ENCODE data around the gene STRADA. TPM values are rescaled to one million over a fixed set of nuclear protein-coding genes. Genes with fewer than 3 reads are reported as not detected.

Gene STRADA
- total RNA-seq, 6 experiments from 2014 or later: 18.2 to 24.1 (median 21.6) TPM

- no peak for TF ChIP-seq CTCF (IDR thresholded peaks at IDR 0.05)
- Mint-ChIP-seq H3K9me3 (no peaks in the 10 kb centered on the region), H3K27me3 (ENCODE audit: insufficient read depth) (peaks cover 5% of the 10 kb centered on the region), H3K4me3 (0 out of 2 replicates have a peak overlapping the region, but pooled peaks have one; percentile 26), H3K27ac (no peak overlapping the region), H3K4me1 (ENCODE audit: low read depth) (no peaks in the 10 kb centered on the region), H3K36me3 (ENCODE audit: low read depth) (peaks cover 5% of the 10 kb centered on the region; the same call in 1 of the 2 replicates)
- no peak for DNase-seq
Observed at GRCh38 chr17:63698381-63698885, 43.2 kb downstream of the STRADA start.

- H3K4me1 Mint-ChIP-seq (ENCODE audit: low read depth): no peaks in the 10 kb centered on the region
- no peaks in the 10 kb centered on the region for H3K9me3 Mint-ChIP-seq
- no peak for DNase-seq
- peaks cover 5% of the 10 kb centered on the region for H3K27me3 Mint-ChIP-seq (ENCODE audit: insufficient read depth)
- H3K27ac Mint-ChIP-seq: no peak overlapping the region
- peaks cover 3% of the 10 kb centered on the region; the same call in 1 of the 2 replicates for H3K36me3 Mint-ChIP-seq (ENCODE audit: low read depth)
- no peak overlapping the region for H3K4me3 Mint-ChIP-seq
- peak; percentile 74 for TF ChIP-seq CTCF (IDR thresholded peaks at IDR 0.05)
Observed at GRCh38 chr17:63697341-63698286, 44.0 kb downstream of the STRADA start.

GRCh38 chr17:63696381-63696961 lies 45.1 kb downstream of the STRADA start:
- peak; percentile 11 for DNase-seq
- peaks cover 5% of the 10 kb centered on the region for H3K27me3 Mint-ChIP-seq (ENCODE audit: insufficient read depth)
- no peak overlapping the region for H3K4me3 Mint-ChIP-seq
- peaks cover 3% of the 10 kb centered on the region; the same call in 1 of the 2 replicates for H3K36me3 Mint-ChIP-seq (ENCODE audit: low read depth)
- H3K9me3 Mint-ChIP-seq: no peaks in the 10 kb centered on the region
- peak overlapping the region; percentile 3; the same call in 1 of the 2 replicates for H3K27ac Mint-ChIP-seq
- H3K4me1 Mint-ChIP-seq (ENCODE audit: low read depth): no peaks in the 10 kb centered on the region
- TF ChIP-seq CTCF (IDR thresholded peaks at IDR 0.05): peak; percentile 70

GRCh38 chr17:63695889-63696288 lies 45.7 kb downstream of the STRADA start:
- Mint-ChIP-seq H3K27ac (peak overlapping the region; percentile 3; the same call in 1 of the 2 replicates), H3K27me3 (ENCODE audit: insufficient read depth) (peaks cover 5% of the 10 kb centered on the region), H3K9me3 (no peaks in the 10 kb centered on the region), H3K4me1 (ENCODE audit: low read depth) (no peaks in the 10 kb centered on the region), H3K36me3 (ENCODE audit: low read depth) (no peaks in the 10 kb centered on the region), H3K4me3 (no peak overlapping the region)
- TF ChIP-seq CTCF (IDR thresholded peaks at IDR 0.05): no peak
- DNase-seq: no peak

- no peak overlapping the region for H3K27ac Mint-ChIP-seq
- H3K4me3 Mint-ChIP-seq: no peak overlapping the region
- no peaks in the 10 kb centered on the region for H3K9me3 Mint-ChIP-seq
- H3K36me3 Mint-ChIP-seq (ENCODE audit: low read depth): no peaks in the 10 kb centered on the region
- peaks cover 5% of the 10 kb centered on the region for H3K27me3 Mint-ChIP-seq (ENCODE audit: insufficient read depth)
- DNase-seq: no peak
- H3K4me1 Mint-ChIP-seq (ENCODE audit: low read depth): no peaks in the 10 kb centered on the region
- TF ChIP-seq CTCF (IDR thresholded peaks at IDR 0.05): no peak
Observed at GRCh38 chr17:63694950-63695773, 46.4 kb downstream of the STRADA start.
